EH (cell line): ENCODE results near the gene PEX10.

Source experiments
- DNase-seq: peaks from one replicate; pipeline ENCODE4 v3.0.0-alpha.2; 2015; ENCODE audit warnings: low read depth

PEX10 gene

DNA sequence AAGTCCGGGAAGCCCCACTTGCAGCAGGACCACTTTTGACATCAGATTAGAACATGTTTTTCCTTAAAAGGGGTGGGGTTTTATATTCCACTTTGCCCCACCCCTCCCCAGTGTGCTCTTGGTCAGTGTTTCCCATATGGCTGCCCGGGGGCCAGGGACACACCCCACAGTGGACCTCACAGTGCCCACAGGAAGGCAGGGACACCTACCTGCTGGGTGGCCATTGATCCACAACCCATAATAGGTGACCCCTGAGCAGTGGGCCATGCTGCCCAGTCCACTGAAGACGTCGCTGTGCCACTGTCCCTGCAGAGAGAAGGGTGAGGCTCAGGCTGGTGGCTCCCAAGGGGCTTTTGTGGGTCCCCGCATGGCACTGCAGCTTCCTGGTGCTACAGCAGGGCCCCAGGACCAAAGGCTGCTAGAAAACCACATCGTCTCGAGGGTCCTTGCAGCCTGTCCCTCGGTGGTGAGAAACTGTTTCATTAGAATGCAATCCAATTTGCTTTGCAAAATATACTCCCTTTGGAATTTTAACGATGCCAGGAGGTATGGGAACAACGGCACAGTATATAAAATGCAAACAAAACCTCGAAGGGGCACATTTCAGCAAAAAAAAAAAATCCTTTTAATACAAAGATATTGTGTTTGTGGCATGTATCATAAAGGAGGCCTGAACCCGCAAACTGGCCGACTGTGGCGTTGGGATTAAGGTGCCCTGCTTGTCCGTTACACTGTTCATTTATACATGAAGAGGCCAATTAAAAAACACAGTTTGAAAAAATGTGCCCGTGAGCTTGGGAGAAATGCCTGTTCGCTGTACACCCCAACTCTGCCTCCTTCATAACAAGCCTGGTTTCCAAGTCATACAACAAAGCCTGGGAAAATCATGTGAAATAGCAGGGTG, 37.9 kb downstream of the PEX10 start:
- DNase-seq, result no peak

DNA sequence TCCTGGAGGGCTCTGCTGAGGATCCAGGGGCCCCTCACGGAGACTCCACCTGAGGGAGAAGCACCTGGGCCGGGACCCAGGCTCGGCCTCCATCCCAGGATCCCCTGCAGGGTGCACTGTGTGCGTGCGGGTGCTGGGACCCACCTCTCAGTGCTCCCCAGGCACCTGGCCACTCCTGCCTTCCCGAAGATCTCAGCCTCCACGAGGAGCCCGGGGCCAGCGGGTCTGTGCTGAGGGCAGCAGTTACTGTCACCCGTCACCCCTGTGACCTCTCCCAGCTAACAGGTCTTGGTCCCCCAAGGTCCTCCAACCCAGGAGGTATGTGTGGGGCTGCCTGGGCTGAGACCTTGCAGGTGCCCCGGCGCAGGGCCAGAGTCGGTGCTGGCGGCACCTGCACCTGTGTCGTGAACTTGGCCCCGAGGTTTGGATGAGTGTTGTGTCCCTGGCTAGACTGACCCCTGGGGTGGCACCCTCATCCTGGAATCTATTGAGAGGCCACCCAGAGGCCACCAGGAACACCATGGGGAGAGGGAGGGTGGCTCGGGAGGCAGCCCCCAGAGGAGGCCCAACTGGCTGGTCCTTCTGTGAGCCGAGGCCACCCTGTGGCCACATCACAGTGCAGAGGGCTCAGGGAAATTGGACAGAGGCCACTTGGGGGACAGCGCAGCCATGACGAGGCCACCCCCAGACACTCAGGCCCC, 38.7 kb downstream of the PEX10 start:
- no peak for DNase-seq

DNA sequence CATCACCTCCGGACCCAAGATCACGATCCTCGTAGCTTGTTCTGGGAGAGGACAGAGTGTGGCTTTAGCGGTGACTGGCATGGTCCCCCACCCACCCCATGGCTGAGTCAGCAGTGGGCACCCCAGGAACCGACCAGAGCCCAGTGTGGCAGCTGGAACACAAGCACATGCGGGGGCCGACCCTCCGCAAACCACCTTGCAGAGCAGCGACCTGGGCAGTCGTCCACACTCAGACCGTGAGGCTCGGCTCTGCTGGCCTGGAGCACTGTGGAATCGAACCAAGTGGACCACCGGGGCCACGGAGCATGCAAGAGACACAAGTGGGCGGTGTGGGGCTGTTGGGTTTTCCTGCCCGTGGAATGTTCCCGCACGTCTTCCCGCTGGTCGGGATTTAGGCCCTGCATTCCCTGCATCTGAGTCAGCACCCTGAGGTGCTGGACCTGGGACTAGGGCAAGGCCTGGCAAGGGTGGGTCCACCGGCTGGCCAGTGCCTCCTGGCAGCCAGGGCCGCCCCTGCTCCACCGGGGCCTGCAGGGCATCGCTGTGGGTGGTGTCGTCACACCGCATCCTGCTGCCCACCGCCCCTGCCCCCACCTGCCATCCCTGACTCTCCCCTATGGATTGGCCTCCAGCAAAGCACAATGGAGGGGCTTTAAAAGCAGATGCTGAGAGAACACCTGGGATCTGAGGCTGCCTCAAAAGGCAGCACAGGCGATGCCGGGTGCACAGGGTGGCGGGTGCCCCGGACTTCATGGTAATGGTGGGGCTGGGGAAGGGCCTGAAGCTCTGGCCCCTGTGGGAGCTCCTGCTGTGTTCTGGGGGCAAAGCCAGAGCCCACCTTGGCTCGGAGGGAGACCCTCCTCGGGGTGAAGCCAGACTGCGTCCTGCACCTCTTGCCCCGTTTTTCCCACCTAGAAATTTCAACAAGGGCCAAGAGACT, 39.5 kb downstream of the PEX10 start:
- DNase-seq, result peak; percentile 57

DNA sequence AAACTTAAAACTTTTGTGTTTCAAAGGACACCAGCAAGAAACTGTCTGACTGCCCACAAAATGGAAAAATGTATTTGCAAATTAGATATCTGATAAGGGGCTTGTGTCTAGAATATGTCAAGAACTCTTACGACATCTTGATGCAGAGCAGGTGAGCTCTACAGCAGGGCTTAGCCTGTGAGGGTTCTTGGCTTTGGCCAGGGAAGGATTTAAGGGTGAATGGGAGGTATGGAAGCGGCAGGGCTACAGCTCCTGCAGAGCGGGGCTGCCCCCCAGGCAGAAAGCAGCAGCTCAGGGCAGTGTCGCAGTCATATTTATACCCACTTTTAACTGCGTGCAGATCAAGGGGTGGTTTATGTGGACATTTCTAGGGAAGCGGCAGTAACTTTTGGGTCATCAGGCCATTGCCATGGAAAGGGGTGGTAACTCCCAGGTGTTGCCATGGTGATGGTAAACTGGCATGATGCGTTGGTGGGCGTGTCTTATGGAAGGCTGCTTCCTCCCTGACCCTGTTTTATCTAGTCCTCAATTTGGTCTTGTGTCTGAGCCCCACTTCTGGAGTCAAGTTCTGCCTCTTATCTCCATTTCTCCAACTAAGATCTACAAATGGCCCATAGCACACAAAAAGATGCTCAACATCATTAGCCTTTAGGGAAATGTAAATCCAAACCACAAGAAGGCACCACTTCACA, 44.2 kb downstream of the PEX10 start:
- DNase-seq, result no peak

DNA sequence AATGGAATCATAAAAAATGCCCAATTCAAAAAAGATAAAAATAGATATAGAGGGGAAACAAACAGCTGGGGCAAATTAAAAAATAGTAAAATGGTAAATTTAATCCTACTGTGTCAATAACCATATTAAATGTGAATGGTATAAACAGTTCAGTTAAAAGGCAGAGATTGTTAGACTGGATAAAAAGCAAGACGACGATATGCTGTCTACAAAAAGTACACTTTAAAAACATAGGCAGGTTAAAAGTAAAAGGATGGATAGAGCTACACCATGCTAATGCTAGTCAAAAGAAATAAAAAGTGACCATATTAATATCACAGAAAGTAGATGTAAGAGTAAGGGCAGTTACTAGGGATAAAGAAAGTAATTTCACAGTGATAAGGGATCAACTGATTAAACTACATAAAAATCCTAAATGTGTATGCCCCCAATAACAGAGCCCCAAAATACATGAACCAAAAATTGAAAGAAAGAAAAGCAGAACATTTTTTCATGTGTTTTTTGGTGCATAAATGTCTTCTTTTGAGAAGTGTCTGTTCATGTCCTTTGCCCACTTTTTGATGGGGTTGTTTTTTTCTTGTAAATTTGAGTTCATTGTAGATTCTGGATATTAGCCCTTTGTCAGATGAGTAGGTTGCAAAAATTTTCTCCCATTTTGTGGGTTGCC, 48.4 kb downstream of the PEX10 start:
- no peak for DNase-seq

DNA sequence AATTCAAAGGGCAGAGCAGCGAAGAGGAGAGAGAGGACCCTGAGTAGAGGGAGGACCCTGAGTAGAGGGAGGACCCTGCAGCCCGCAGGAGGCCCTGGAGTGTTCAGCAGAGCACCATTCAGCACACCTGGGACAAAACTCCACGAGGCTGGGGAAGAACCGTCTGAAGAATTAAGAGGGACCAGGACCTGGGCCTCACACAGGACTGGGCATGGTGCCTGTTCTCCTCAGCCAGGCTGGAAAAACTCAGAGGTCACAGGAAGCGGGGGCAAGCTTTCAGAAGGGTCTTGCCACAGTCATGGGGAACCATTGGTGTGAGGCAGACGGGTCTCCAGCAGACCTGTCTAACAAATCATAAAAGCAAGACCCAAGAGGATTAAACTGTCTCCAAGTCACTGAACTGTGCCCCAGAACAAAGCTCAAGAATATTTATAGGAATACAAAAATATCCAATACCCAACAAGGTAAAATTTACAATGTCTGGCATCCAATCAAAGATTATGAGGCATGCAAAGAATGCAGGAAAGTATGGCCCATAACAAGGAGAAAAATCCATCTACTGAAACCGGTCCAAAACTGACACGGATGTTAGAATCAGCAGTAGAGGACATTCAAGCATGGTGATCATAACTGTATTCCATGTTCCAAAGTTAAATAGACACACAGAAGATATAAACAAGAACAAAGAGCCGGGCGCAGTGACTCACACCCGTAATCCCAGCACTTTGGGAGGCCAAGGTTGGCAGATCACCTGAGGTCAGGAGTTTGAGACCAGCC, 51.6 kb downstream of the PEX10 start:
- DNase-seq, result peak; percentile 41

DNA sequence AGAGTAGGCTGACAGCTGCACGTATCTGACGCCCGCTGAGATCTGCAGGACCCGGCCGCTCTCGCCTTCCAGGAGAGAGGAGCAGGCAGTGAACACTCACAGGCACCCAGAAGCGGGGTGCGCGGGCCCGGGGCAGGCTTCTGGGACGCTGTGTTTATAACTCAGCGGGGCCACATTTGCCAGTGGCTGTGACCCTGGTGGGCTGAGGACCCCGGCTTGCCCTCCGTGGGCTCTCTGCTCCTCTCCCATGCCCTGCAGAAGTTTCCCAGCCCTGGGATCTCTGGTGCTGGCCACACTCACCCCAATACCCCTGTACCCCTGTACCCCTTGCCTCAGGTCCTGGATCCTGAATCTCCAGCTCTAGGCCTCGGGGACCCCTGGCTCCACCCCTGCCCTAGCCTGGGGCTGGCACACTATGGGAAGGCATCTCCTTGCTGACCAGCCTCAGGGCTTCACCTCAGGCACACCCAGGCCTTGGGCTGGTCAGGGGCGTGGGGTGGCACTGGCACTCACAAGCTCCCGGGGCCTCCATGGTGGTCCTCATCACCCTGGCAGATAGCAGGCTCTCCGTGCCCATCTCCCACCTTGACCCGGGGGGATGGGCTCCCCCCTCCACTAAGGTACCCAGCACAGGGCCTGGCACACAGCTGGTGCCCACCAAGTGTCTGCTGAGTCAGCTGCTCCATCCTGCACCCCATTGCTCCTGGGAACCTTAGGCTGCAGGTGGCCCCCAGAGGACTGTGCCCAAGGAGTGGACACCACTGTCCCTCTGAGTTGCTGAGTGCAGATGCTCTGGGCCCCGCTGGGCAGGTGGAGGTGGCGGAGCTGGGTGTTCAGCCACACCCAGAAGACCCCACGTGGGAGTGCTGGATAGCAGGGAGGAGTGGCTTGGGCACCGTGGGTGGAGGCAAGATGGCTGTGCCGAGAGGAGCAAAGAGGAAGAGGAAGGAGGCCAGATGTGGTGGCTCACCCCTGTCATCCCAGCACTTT, 53.4 kb downstream of the PEX10 start:
- DNase-seq, result no peak

DNA sequence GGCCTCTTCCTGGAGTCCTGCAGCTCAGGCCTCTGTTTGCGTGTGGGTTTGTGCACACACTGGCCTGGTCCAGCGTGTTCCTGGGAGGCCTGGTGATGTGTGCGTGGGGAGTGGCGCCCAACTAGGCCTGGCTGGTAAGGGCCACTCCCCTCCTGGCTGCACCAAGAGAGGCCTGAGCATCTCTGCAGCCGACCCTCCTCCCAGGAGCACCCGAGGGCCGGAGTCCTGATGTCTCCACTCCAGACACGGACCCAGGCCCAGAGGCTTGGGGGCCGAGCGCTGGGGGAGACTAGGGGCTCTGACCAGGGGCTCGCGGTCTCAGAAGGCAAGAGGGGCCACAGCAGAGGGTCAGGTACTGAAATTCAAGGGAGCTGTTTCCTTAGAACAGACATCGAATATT, 54.3 kb downstream of the PEX10 start:
- DNase-seq, result no peak

DNA sequence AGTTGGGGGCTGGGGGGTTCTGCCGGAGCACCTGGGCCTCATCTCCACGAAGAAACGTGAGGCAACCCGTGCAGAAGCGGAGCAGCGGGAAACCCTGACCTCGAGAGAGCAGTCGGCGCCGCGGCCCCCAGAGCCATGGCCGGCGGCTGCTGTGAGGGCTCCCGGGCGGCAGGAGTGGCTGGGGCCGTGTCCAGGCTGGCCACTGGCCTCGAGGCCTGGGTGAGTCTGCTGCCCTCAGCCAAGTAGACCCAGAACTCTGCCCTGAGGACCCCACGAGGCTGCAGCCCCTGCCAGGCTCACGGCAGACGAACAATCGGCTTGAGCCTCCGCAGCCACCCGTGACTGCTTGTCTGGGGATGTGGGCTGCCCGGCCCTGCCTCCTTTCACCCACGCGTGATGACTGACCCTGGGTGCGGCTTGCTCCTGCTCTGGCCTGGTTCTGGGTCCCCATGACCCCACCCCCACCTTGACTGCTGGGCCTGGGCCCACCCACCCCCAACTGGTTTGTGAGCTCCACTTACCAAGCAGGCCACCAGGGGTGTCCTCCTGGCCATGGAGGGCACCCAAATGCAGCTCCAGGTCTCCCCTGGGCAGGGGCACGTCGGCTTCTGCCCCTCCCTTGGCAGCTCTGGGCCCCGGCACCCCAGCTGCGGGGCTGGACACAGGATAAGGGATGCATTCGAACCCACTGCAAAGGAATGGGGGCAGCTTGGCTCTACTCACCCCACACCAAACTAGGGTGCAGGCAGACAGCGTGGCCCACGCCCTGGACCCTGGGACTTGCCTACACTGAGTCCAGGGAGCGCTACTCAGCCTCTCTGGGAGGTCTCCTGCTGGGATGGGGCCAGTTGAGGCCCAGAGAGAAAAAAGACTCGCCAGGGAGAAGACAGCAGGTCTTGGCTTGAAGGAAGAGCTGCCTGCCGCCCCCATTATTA, 55.2 kb downstream of the PEX10 start:
- no peak for DNase-seq

DNA sequence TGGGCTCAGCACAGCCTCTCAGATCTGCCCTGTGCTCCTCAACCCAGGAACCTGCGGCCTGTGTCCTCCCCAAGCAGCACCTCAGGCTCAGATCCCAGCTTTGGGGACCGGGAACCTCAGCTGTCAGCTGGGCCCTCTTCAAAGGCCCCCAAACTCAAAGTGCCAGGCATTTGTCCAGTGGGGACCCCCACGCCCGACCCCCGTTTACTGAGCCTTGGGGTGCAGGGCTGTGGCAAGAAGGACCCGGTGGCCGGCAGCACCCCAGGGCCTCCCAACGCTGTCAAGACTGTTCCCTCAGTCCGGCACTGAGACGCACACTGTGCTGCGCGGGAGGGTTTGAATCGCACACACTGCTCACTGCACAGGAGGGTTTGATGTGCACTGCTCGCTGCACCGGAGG, 56.0 kb downstream of the PEX10 start:
- DNase-seq, result no peak

DNA sequence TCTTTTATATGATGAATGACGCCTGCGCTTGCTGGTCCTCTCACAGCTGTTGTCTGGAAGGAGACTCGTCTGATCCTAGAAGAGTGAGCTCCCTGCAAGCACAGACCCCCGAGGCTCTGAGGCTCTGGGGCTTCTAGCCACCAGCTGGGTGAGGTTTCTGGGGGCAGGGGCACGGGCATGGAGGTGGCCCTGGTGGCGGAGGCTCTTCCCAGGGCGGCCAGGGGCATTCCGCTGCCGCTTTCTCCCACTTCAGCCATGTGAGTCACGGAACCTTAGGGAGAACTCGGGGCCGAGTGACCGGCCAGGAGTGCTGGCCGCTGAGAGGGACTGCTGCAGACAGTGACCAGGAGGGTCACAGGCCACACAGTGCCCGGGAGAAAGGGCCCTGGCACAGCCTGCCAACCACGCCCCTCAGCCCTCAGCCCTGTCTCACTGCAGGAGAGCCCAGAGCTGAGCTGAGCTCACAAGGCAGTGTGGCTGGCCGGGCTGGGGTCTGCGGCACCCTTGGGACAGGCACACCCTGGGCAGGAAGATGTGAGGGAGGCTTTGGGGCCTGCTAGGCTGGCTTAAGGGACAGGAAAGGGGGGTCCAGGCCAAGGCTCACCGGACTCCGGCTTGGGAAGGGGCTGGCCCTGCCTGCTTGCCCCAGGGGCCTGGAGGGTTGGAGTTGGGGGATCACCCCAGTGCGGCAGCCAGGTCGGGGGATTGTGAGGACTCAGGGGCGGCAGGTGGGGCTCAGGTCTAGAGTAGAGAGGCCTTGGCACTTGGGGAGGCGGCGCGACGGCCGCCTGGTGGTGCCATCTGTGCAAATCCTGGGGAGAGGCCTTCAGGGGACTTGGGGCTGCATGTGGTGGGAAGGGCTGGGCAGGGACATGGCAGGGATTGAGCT, 56.7 kb downstream of the PEX10 start:
- no peak for DNase-seq

DNA sequence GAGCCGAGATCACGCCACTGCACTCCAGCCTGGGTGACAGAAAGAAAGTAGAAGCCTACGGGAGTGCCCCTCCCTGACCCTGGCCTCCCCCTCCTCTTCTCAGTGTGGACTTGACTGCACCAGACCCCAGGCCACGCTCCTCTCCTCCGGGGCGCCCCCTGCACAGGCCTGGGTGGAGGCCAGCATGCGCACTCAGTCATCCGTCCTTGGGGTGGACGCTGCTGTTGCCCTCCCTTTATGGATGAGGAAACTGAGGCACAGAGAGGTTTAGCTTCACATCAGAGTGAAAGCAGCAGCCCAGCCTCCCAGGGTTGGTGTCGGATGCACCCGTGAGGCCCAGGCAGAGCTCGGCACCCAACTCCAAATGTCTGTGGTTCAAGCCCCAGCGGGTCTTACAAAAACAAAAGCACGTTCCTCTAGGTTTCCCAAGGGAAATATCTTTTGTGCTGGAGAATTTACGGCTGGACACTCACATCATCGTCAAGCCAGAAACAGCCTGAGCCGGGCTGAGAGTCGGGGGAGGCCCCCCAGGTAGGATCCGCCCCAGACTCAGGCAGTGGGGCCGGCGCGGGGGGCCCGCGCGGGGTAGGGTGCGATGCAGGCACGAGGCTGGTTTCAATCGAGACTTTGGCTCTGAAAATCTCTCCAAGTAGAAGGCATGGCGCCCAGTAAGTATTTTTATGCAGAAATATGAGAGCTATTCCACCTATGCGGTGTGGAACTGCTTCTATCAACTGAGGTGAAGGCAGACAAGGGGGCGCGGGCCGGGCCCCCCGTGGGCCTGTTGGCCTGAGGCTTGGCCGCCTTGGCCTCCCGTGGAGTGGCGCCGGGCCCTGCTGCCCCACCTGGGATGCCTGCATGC, 57.6 kb downstream of the PEX10 start:
- peak; percentile 6 for DNase-seq
